GM12878 (cell line): ENCODE measurements around the gene MRPL34. TPM values are rescaled to one million over a fixed set of nuclear protein-coding genes. Genes with fewer than 3 reads are reported as not detected.

Experiments used
- ATAC-seq: fragments of 200-7000 bp; cut with Tn5 transposase; 3 replicates; pipeline ENCODE4 v1.9.1; 2020; ENCODE audit warnings: mild to moderate bottlenecking, moderate library complexity
- BruUV-seq: library from RNA; stranded (reverse); fragments of 400-500 nt; replicated peaks from 2 replicates; lab custom pipeline; 2021; lab: Mats Ljungman, UMichigan
- CTCF ChIA-PET: fragments of 300-600 bp; sonication (Branson Sonifier 250); formaldehyde crosslinking; extraction: SDS; loops from one replicate; lab custom pipeline; 2021; ENCODE audit warnings: inconsistent platforms; lab: Yijun Ruan, JAX
- POLR2A ChIA-PET: fragments of 350-600 bp; formaldehyde crosslinking; extraction: SDS; loops from one replicate; lab custom pipeline; 2021; ENCODE audit warnings: inconsistent platforms; lab: Charles Lee
- RAD21 ChIA-PET: fragments of 300-600 bp; sonication (Branson Sonifier 250); formaldehyde crosslinking; loops from one replicate; lab custom pipeline; 2023; ENCODE audit warnings: antibody characterized with exemption; ENCODE audit not compliant: unreplicated experiment; lab: Charles Lee
- SMC1A ChIA-PET: fragments of 300-600 bp; sonication (Branson Sonifier 250); formaldehyde crosslinking; loops from one replicate; lab custom pipeline; 2023; ENCODE audit not compliant: unreplicated experiment, uncharacterized antibody; lab: Charles Lee
- DNase-seq: peaks from one replicate; pipeline ENCODE4 v3.0.0-alpha.2; 2011; ENCODE audit warnings: low read depth, low spot score
- FAIRE-seq: peaks from 3 replicates; lab custom pipeline; 2011; peaks lifted over from hg19 to GRCh38; lab: Jason Lieb, UNC
- H2AFZ ChIP-seq: 2 replicates; pipeline ENCODE4 v1.6.0; 2011; ENCODE audit warnings: low read depth, low read length, control low read depth; ENCODE audit not compliant: control insufficient read depth
- H3K27ac ChIP-seq: 2 replicates; pipeline ENCODE4 v1.5.1; 2011; ENCODE audit warnings: control low read depth; ENCODE audit not compliant: control insufficient read depth, insufficient read depth
- H3K27me3 ChIP-seq, 2 experiments: replicated peaks in 1 of 2; 2 replicates each; pipeline versions ENCODE4 v1.6.0 to v1.6.1; 2011; ENCODE audit warnings: low read length in 1 of 2; ENCODE audit not compliant: control insufficient read depth in 2 of 2, insufficient read depth in 2 of 2
- H3K36me3 ChIP-seq, 2 experiments: 2 replicates each; pipeline ENCODE4 v1.5.1; 2011; ENCODE audit warnings: low read length in 1 of 2; ENCODE audit not compliant: control insufficient read depth in 2 of 2, insufficient read depth in 2 of 2
- H3K4me1 ChIP-seq: 2 replicates; pipeline ENCODE4 v1.6.1; 2011; ENCODE audit warnings: mild to moderate bottlenecking, low read length, moderate library complexity, mixed read lengths; ENCODE audit not compliant: control insufficient read depth, insufficient read depth
- H3K4me2 ChIP-seq: 2 replicates; pipeline ENCODE4 v1.6.0; 2011; ENCODE audit warnings: control low read depth; ENCODE audit not compliant: control insufficient read depth, insufficient read depth
- H3K4me3 ChIP-seq: fragments of 200-600 bp; sonication (generic); 2 replicates; pipeline ENCODE4 v1.5.1; 2016
- H3K79me2 ChIP-seq: 2 replicates; pipeline ENCODE4 v1.6.0; 2011; ENCODE audit warnings: low read length; ENCODE audit not compliant: control insufficient read depth, insufficient read depth
- H3K9ac ChIP-seq: 2 replicates; pipeline ENCODE4 v1.8.0; 2011; ENCODE audit warnings: low read length, control low read depth, mixed read lengths; ENCODE audit not compliant: control insufficient read depth, insufficient read depth
- H3K9me3 ChIP-seq: replicated peaks from 3 replicates; pipeline ENCODE4 v1.5.1; 2011; ENCODE audit warnings: mild to moderate bottlenecking, low read length; ENCODE audit not compliant: control insufficient read depth, insufficient read depth
- H4K20me1 ChIP-seq: 2 replicates; pipeline ENCODE4 v1.6.0; 2011; ENCODE audit not compliant: control insufficient read depth, insufficient read depth
- BHLHE40 ChIP-seq, 2 experiments: fragments of 450-650 bp in 1 of 2; IDR thresholded peaks; 2 replicates each; pipeline ENCODE4 v1.6.1; 2011 to 2017; ENCODE audit warnings: low read depth in 2 of 2, borderline replicate concordance in 1 of 2, improper control_type of control experiment in 1 of 2, low read length in 1 of 2, mild to moderate bottlenecking in 1 of 2
- BRCA1 ChIP-seq: IDR thresholded peaks from 2 replicates; pipeline ENCODE4 v1.6.1; 2011; ENCODE audit warnings: low read depth, low read length, improper control_type of control experiment
- CBX3 ChIP-seq: fragments of 200-600 bp; sonication (generic); IDR thresholded peaks from 2 replicates; pipeline ENCODE4 v1.6.1; 2016; ENCODE audit warnings: low read depth, borderline replicate concordance
- GABPA ChIP-seq: IDR thresholded peaks from 2 replicates; pipeline ENCODE4 v1.6.1; 2014; ENCODE audit warnings: antibody characterized with exemption, low read depth, mild to moderate bottlenecking, inconsistent platforms
- MEF2B ChIP-seq: fragments of 450-650 bp; IDR thresholded peaks from 2 replicates; pipeline ENCODE4 v1.6.1; 2018; ENCODE audit warnings: mild to moderate bottlenecking, moderate library complexity; ENCODE audit not compliant: partially characterized antibody, poor library complexity, severe bottlenecking
- MTA2 ChIP-seq: fragments of 450-650 bp; IDR thresholded peaks from 2 replicates; pipeline ENCODE4 v1.6.1; 2016; ENCODE audit warnings: low read depth, mild to moderate bottlenecking, moderate library complexity
- MYC ChIP-seq: IDR thresholded peaks from 2 replicates; pipeline ENCODE4 v1.6.1; 2011; ENCODE audit warnings: mild to moderate bottlenecking, low read length, moderate library complexity, inconsistent platforms; ENCODE audit not compliant: insufficient read depth, insufficient replicate concordance, insufficient read length, severe bottlenecking
- NR2C2 ChIP-seq: IDR thresholded peaks from 2 replicates; pipeline ENCODE4 v1.6.1; 2011; ENCODE audit warnings: borderline replicate concordance, low read depth; ENCODE audit not compliant: control insufficient read depth, insufficient read length
- RELA ChIP-seq: fragments of 450-650 bp; IDR thresholded peaks from 2 replicates; pipeline ENCODE4 v1.8.0; 2014; ENCODE audit warnings: borderline replicate concordance; ENCODE audit not compliant: partially characterized antibody
- YBX1 ChIP-seq: fragments of 450-650 bp; IDR thresholded peaks from 2 replicates; pipeline ENCODE4 v1.6.1; 2016; ENCODE audit warnings: antibody characterized with exemption
- ZBED1 ChIP-seq: IDR thresholded peaks from 2 replicates; pipeline ENCODE4 v1.6.1; 2016; ENCODE audit warnings: borderline replicate concordance
- ZNF24 ChIP-seq: fragments of 450-650 bp; IDR thresholded peaks from 2 replicates; pipeline ENCODE4 v1.6.1; 2017; ENCODE audit warnings: antibody characterized with exemption, mild to moderate bottlenecking
- WGBS: methylation state at CpG from one replicate; pipeline ENCODE4 v1.1.6; 2016; ENCODE audit warnings: low lambda C conversion rate; ENCODE audit not compliant: insufficient replicate concordance, insufficient coverage; ENCODE audit errors: missing lambda C conversion rate; 5-methylcytosine and 5-hydroxymethylcytosine counted together
- in situ Hi-C: fragments of 300-500 bp; cut with MboI; formaldehyde crosslinking; loops from 9 replicates; pipeline ENCODE4 v1.14.3; 2018; ENCODE audit warnings: mixed read lengths
- intact Hi-C: fragments of 100-400 bp; cut with micrococcal nuclease; formaldehyde crosslinking; loops from one replicate; pipeline ENCODE4 v1.14.2; 2022; ENCODE audit not compliant: unreplicated experiment
- polyA plus RNA-seq, 11 experiments: library from polyadenylated mRNA; depleted of rRNA in 4 of 11; unstranded in 6 of 11; stranded (reverse) in 5 of 11; fragments of >200 nt; fragmentation: Nextera tagmentation in 4 of 11; fragmentation: Illumina TruSeq in 1 of 11; extraction: Ambion mirVana in 4 of 11; extraction: Trizol in 1 of 11; gene quantifications; 1 replicate in 1 of 11; 2 replicates in 10 of 11; pipeline versions ENCODE4 v1.2.1 to v1.2.3, GENCODE V29; 2011 to 2016; ENCODE audit warnings: inconsistent platforms in 2 of 11, missing spikeins in 2 of 11, low read depth in 1 of 11
- total RNA-seq, 4 experiments: library from RNA; depleted of rRNA in 3 of 4; stranded (reverse); fragments of >200 nt in 3 of 4; fragmentation: Illumina TruSeq in 1 of 4; extraction: Trizol in 1 of 4; gene quantifications; 2 replicates each; pipeline versions ENCODE4 v1.2.1 to v1.2.3, GENCODE V29; 2013 to 2021
- TF ChIP-seq, protein P1 (sequence below): fragments of 450-650 bp; IDR thresholded peaks from 2 replicates; pipeline ENCODE4 v1.6.1; 2014; ENCODE audit warnings: mild to moderate bottlenecking
- TF ChIP-seq, protein P2 (sequence below): fragments of 450-650 bp; IDR thresholded peaks from 2 replicates; pipeline ENCODE4 v1.6.1; 2017; ENCODE audit warnings: antibody characterized with exemption, mild to moderate bottlenecking, moderate library complexity
- TF ChIP-seq, protein P3 (sequence below): fragments of 450-650 bp; formaldehyde crosslinking; IDR thresholded peaks from 2 replicates; pipeline ENCODE4 v1.4.0; 2022; ENCODE audit warnings: mild to moderate bottlenecking, moderate library complexity

Gene MRPL34
- total and polyA plus RNA-seq, 10 of the 15 experiments (the other 5 are each of a cell fraction or from before 2014, with no cell fraction given) = 8.6 to 198 (median 78.6) TPM

DNA sequence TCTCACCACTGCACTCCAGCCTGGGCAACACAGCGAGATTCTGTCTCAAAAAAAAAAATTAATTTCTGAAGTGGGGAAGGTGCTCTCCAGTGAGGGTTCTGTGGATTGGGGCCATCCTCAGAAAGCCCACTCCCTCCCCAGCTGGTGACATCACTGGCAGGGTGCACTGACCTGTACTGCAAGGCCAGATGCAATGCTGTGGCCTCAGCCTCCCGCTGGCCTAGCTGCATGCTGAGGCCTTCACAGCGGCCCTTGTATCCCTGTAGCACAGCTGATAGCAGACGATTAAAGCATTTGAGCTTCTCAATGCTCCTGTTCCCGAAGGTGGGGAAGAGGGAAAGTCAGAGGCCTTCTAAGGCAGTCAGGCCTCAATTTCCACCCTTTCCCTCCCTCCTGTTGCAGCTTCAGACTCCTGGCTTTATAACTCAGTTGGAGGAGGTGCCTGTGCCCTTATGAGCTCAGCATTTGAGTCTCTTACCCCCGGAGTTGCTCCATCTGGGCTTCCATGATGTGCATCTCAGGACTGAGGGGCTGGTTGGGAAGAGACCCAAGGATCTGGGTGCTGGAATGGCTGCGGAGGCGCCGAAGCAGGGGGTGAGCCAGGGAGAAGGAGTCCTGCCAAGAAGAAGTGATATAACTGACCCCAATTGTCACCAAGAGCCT, 46.4 kb upstream of the MRPL34 start (continued):
- TF ChIP-seq, protein P1, sequence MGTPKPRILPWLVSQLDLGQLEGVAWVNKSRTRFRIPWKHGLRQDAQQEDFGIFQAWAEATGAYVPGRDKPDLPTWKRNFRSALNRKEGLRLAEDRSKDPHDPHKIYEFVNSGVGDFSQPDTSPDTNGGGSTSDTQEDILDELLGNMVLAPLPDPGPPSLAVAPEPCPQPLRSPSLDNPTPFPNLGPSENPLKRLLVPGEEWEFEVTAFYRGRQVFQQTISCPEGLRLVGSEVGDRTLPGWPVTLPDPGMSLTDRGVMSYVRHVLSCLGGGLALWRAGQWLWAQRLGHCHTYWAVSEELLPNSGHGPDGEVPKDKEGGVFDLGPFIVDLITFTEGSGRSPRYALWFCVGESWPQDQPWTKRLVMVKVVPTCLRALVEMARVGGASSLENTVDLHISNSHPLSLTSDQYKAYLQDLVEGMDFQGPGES = no peak
- TF ChIP-seq GABPA = no peak
- TF ChIP-seq BHLHE40 (IDR thresholded peaks at IDR 0.05; ENCODE audit: borderline replicate concordance in 1 of 2, low read depth in 2 of 2, low read length in 1 of 2) = no peak
- no peak for TF ChIP-seq NR2C2
- TF ChIP-seq YBX1 = no peak

DNA sequence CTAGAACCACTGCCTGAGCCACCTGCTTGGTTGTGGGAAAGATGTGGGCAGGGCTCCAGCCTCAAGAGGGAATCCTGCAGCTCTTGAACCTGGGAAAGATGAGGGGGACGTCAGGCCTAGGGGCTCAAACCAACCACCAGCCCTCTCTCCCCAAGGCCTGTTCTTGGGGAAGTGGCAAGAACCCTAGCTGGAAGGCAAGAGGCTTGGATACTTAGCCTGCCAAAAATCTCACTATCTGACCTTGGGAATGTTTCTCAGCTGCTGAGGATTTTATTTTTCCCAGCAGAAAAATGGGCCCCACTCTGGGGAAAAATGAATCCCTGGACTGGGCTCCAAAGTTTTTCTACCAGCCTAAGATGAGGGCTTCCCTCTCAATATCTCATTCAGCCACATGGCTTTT, 45.7 kb upstream of the MRPL34 start:
- no peak overlapping the region for H3K9ac ChIP-seq
- H3K4me3 ChIP-seq = no peak overlapping the region
- no peak for FAIRE-seq
- no peak overlapping the region for H3K27ac ChIP-seq
- no peaks in the 10 kb centered on the region for H3K27me3 ChIP-seq
- DNase-seq = no peak
- ATAC-seq = no peak
- no peaks in the 10 kb centered on the region for H3K36me3 ChIP-seq
- CTCF ChIA-PET = interaction anchor here (0.6 to 10.5 kb wide), 18 partner anchors 11 to 257 kb away, joined by 3 to 120 read pairs (median 4); partner anchors contain the start of genes ANKLE1, MRPL34 and USE1
- intact Hi-C loops = loop anchor here (5.0 to 10.0 kb wide), 2 partner anchors 193 to 485 kb away; no protein-coding TSS in a partner anchor
- H3K4me1 ChIP-seq = peaks cover 7% of the 10 kb centered on the region
- in situ Hi-C loops = no loop called here
- H3K4me2 ChIP-seq = no peak overlapping the region
- no peaks in the 10 kb centered on the region for H4K20me1 ChIP-seq
- H2AFZ ChIP-seq = no peak overlapping the region
- no TSS peak for BruUV-seq
- no peaks in the 10 kb centered on the region; the same call in 2 of the 3 replicates for H3K9me3 ChIP-seq
- 37% methylated on average over 1 of the region's 1 CpG for WGBS
- RAD21 ChIA-PET = interaction anchor here (0.6 to 2.3 kb wide), 6 partner anchors 9 to 54 kb away, joined by 3 to 12 read pairs (median 3); partner anchors contain the start of gene ANKLE1
- POLR2A ChIA-PET = no interaction called here
- H3K79me2 ChIP-seq = no peaks in the 10 kb centered on the region
- SMC1A ChIA-PET = interaction anchor here (0.6 to 1.8 kb wide), 9 partner anchors 13 to 194 kb away, joined by 3 to 7 read pairs (median 4); partner anchors contain the start of genes ABHD8, ANKLE1 and USE1
- no peak for TF ChIP-seq ZNF24
- TF ChIP-seq CBX3 = no peak
- no peak for TF ChIP-seq RELA
- TF ChIP-seq, protein P2, sequence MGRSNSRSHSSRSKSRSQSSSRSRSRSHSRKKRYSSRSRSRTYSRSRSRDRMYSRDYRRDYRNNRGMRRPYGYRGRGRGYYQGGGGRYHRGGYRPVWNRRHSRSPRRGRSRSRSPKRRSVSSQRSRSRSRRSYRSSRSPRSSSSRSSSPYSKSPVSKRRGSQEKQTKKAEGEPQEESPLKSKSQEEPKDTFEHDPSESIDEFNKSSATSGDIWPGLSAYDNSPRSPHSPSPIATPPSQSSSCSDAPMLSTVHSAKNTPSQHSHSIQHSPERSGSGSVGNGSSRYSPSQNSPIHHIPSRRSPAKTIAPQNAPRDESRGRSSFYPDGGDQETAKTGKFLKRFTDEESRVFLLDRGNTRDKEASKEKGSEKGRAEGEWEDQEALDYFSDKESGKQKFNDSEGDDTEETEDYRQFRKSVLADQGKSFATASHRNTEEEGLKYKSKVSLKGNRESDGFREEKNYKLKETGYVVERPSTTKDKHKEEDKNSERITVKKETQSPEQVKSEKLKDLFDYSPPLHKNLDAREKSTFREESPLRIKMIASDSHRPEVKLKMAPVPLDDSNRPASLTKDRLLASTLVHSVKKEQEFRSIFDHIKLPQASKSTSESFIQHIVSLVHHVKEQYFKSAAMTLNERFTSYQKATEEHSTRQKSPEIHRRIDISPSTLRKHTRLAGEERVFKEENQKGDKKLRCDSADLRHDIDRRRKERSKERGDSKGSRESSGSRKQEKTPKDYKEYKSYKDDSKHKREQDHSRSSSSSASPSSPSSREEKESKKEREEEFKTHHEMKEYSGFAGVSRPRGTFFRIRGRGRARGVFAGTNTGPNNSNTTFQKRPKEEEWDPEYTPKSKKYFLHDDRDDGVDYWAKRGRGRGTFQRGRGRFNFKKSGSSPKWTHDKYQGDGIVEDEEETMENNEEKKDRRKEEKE = no peak
- no peak for TF ChIP-seq MTA2
- no peak for TF ChIP-seq ZBED1
- no peak for TF ChIP-seq BRCA1
- TF ChIP-seq MYC = no peak
- no peak for TF ChIP-seq MEF2B
- TF ChIP-seq, protein P3, sequence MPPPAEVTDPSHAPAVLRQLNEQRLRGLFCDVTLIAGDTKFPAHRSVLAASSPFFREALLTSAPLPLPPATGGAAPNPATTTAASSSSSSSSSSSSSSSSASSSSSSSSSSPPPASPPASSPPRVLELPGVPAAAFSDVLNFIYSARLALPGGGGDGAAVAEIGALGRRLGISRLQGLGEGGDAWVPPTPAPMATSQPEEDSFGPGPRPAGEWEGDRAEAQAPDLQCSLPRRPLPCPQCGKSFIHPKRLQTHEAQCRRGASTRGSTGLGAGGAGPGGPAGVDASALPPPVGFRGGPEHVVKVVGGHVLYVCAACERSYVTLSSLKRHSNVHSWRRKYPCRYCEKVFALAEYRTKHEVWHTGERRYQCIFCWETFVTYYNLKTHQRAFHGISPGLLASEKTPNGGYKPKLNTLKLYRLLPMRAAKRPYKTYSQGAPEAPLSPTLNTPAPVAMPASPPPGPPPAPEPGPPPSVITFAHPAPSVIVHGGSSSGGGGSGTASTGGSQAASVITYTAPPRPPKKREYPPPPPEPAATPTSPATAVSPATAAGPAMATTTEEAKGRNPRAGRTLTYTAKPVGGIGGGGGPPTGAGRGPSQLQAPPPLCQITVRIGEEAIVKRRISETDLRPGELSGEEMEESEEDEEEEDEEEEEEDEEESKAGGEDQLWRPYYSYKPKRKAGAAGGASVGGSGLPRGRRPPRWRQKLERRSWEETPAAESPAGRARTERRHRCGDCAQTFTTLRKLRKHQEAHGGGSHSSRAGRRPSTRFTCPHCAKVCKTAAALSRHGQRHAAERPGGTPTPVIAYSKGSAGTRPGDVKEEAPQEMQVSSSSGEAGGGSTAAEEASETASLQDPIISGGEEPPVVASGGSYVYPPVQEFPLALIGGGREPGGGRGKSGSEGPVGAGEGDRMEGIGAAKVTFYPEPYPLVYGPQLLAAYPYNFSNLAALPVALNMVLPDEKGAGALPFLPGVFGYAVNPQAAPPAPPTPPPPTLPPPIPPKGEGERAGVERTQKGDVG (CRISPR knock-in tag) = no peak
